Osteoblast (primary cell): ENCODE data around the gene FOXF1. TPM values are rescaled to one million over a fixed set of nuclear protein-coding genes. Genes with fewer than 3 reads are reported as not detected.

ENCODE experiments used
- DNase-seq: peaks from one replicate; pipeline ENCODE4 v3.0.0; 2011; ENCODE audit warnings: low spot score, mixed read lengths; ENCODE audit not compliant: insufficient read length; ENCODE audit errors: missing footprints
- H2AFZ ChIP-seq: 2 replicates; pipeline ENCODE4 v1.6.0; 2011; ENCODE audit warnings: mild to moderate bottlenecking, low read length
- H3K27ac ChIP-seq: 2 replicates; pipeline ENCODE4 v1.5.1; 2011; ENCODE audit warnings: mild to moderate bottlenecking, low read depth, low read length, moderate library complexity
- H3K27me3 ChIP-seq: 2 replicates; pipeline ENCODE4 v1.6.0; 2012; ENCODE audit warnings: mild to moderate bottlenecking, control low read depth, inconsistent platforms, low read length, moderate library complexity; ENCODE audit not compliant: insufficient read depth
- H3K36me3 ChIP-seq: 2 replicates; pipeline ENCODE4 v1.5.1; 2011; ENCODE audit warnings: mild to moderate bottlenecking, low read length, control low read depth, moderate library complexity; ENCODE audit not compliant: insufficient read depth
- H3K4me1 ChIP-seq: 2 replicates; pipeline ENCODE4 v1.5.1; 2011; ENCODE audit warnings: mild to moderate bottlenecking, low read length, control low read depth, moderate library complexity; ENCODE audit not compliant: insufficient read depth
- H3K4me2 ChIP-seq: 2 replicates; pipeline ENCODE4 v1.6.0; 2011; ENCODE audit warnings: mild to moderate bottlenecking, low read length; ENCODE audit not compliant: insufficient read depth
- H3K4me3 ChIP-seq: fragments of 200-600 bp; sonication (generic); 3 replicates; pipeline ENCODE4 v1.5.1; 2012; ENCODE audit warnings: mild to moderate bottlenecking, low read length, inconsistent platforms; ENCODE audit not compliant: insufficient read depth
- H3K79me2 ChIP-seq: 2 replicates; pipeline ENCODE4 v1.6.0; 2012; ENCODE audit warnings: mild to moderate bottlenecking, low read length, control low read depth, inconsistent platforms; ENCODE audit not compliant: insufficient read depth
- H3K9me3 ChIP-seq: 2 replicates; pipeline ENCODE4 v1.5.1; 2011; ENCODE audit warnings: low read depth, low read length, control low read depth
- H4K20me1 ChIP-seq: 2 replicates; pipeline ENCODE4 v1.6.0; 2012; ENCODE audit warnings: mild to moderate bottlenecking, low read length, control low read depth; ENCODE audit not compliant: insufficient read depth
- CTCF ChIP-seq: IDR thresholded peaks from 2 replicates; pipeline ENCODE4 v1.5.1; 2011; ENCODE audit warnings: mild to moderate bottlenecking, low read depth, low read length, moderate library complexity; ENCODE audit errors: extremely low read depth
- total RNA-seq: library from RNA; depleted of rRNA; stranded (reverse); fragments of >200 nt; gene quantifications from 2 replicates; pipeline ENCODE4 v1.2.3, GENCODE V29; 2012

The FOXF1 gene
- total RNA-seq, 1 donor = not detected

- H3K36me3 ChIP-seq = no peaks in the 10 kb centered on the region
- H3K4me1 ChIP-seq = peaks cover 2% of the 10 kb centered on the region
- H3K27ac ChIP-seq = no peak overlapping the region
- H2AFZ ChIP-seq = no peak overlapping the region
- peaks cover 79% of the 10 kb centered on the region for H3K27me3 ChIP-seq
- no peak for DNase-seq
- TF ChIP-seq CTCF = no peak
- H3K79me2 ChIP-seq = no peaks in the 10 kb centered on the region
- H3K4me2 ChIP-seq = no peak overlapping the region
- no peaks in the 10 kb centered on the region for H3K9me3 ChIP-seq
- no peak overlapping the region for H3K4me3 ChIP-seq
- no peaks in the 10 kb centered on the region for H4K20me1 ChIP-seq
Observed at GRCh38 chr16:86515413-86515776, 5.1 kb downstream of the FOXF1 start.

GRCh38 chr16:86515777-86516622 is 5.7 kb downstream of the FOXF1 start:
- TF ChIP-seq CTCF = no peak
- Histone ChIP-seq H3K4me2 (no peak overlapping the region), H4K20me1 (no peaks in the 10 kb centered on the region), H3K79me2 (no peaks in the 10 kb centered on the region), H3K27me3 (peaks cover 80% of the 10 kb centered on the region), H3K9me3 (no peaks in the 10 kb centered on the region), H3K4me3 (no peak overlapping the region), H3K36me3 (no peaks in the 10 kb centered on the region), H3K4me1 (peaks cover 8% of the 10 kb centered on the region), H3K27ac (no peak overlapping the region), H2AFZ (no peak overlapping the region)
- peak; percentile 72 for DNase-seq

- Histone ChIP-seq H3K9me3 (no peaks in the 10 kb centered on the region), H3K4me1 (peaks cover 9% of the 10 kb centered on the region), H2AFZ (no peak overlapping the region), H3K27me3 (peaks cover 81% of the 10 kb centered on the region), H4K20me1 (no peaks in the 10 kb centered on the region), H3K27ac (no peak overlapping the region), H3K36me3 (no peaks in the 10 kb centered on the region), H3K4me2 (no peak overlapping the region), H3K4me3 (no peak overlapping the region), H3K79me2 (no peaks in the 10 kb centered on the region)
- no peak for TF ChIP-seq CTCF
- DNase-seq = peak; percentile 67
Observed at GRCh38 chr16:86516623-86517003, 6.3 kb downstream of the FOXF1 start.

- Histone ChIP-seq H3K27me3 (peaks cover 82% of the 10 kb centered on the region), H3K4me1 (peaks cover 9% of the 10 kb centered on the region), H3K27ac (no peak overlapping the region), H4K20me1 (no peaks in the 10 kb centered on the region), H3K9me3 (no peaks in the 10 kb centered on the region), H3K4me3 (no peak overlapping the region), H3K79me2 (no peaks in the 10 kb centered on the region), H3K36me3 (no peaks in the 10 kb centered on the region), H2AFZ (no peak overlapping the region), H3K4me2 (no peak overlapping the region)
- no peak for DNase-seq
- TF ChIP-seq CTCF = no peak
Observed at GRCh38 chr16:86517033-86517432, 6.7 kb downstream of the FOXF1 start.
